Measurements from ENCODE around the gene DELE1.
"Not testable (repeated sequence)": the region's sequence is repeated elsewhere in the genome, so short reads cannot be mapped to it uniquely, and the experiment has no call there.

Gene DELE1

GRCh38 chr5:141910271-141910673 lies 13.4 kb upstream of the DELE1 start:
- no peak overlapping the region for H3K27ac ChIP-seq (ENCODE audit: insufficient read depth, low read depth, low read length, poor library complexity, severe bottlenecking)
- no peaks in the 10 kb centered on the region for H3K9me3 ChIP-seq (ENCODE audit: control insufficient read depth, low read length)
- WGBS, 2 experiments: 68 to 74% methylated on average over 2 of the region's 2 CpGs
- peaks cover 15% of the 10 kb centered on the region for H3K27me3 ChIP-seq (ENCODE audit: control insufficient read depth, insufficient read depth, low read length, poor library complexity, severe bottlenecking)
- no peaks in the 10 kb centered on the region for H3K36me3 ChIP-seq (ENCODE audit: control insufficient read depth, insufficient read depth, low read length)
- no peak overlapping the region for H3K4me3 ChIP-seq (ENCODE audit: insufficient read depth, low read depth, low read length)
- peaks cover 7% of the 10 kb centered on the region for H3K4me1 ChIP-seq (ENCODE audit: control insufficient read depth, insufficient read depth, low read length)

GRCh38 chr5:141913560-141914198 lies 10.0 kb upstream of the DELE1 start:
- H3K4me3 ChIP-seq (ENCODE audit: insufficient read depth, low read depth, low read length): peak overlapping the region; percentile 24
- H3K27me3 ChIP-seq (ENCODE audit: control insufficient read depth, insufficient read depth, low read length, poor library complexity, severe bottlenecking): peaks cover 15% of the 10 kb centered on the region
- WGBS, 2 experiments: 39% methylated on average over 14 to 16 of the region's 16 CpGs
- H3K36me3 ChIP-seq (ENCODE audit: control insufficient read depth, insufficient read depth, low read length): no peaks in the 10 kb centered on the region
- peaks cover 7% of the 10 kb centered on the region for H3K4me1 ChIP-seq (ENCODE audit: control insufficient read depth, insufficient read depth, low read length)
- no peaks in the 10 kb centered on the region for H3K9me3 ChIP-seq (ENCODE audit: control insufficient read depth, low read length)
- H3K27ac ChIP-seq (ENCODE audit: insufficient read depth, low read depth, low read length, poor library complexity, severe bottlenecking): no peak overlapping the region

GRCh38 chr5:141914199-141914743 lies 9.4 kb upstream of the DELE1 start:
- Histone ChIP-seq H3K36me3 (ENCODE audit: control insufficient read depth, insufficient read depth, low read length) (no peaks in the 10 kb centered on the region), H3K4me1 (ENCODE audit: control insufficient read depth, insufficient read depth, low read length) (peaks cover 7% of the 10 kb centered on the region), H3K9me3 (ENCODE audit: control insufficient read depth, low read length) (no peaks in the 10 kb centered on the region), H3K4me3 (ENCODE audit: insufficient read depth, low read depth, low read length) (peak overlapping the region; percentile 24), H3K27me3 (ENCODE audit: control insufficient read depth, insufficient read depth, low read length, poor library complexity, severe bottlenecking) (peaks cover 15% of the 10 kb centered on the region), H3K27ac (ENCODE audit: insufficient read depth, low read depth, low read length, poor library complexity, severe bottlenecking) (no peak overlapping the region)
- 13 to 14% methylated on average over 40 of the region's 40 CpGs for WGBS, 2 experiments

- Histone ChIP-seq H3K4me1 (ENCODE audit: control insufficient read depth, insufficient read depth, low read length) (peaks cover 7% of the 10 kb centered on the region), H3K27ac (ENCODE audit: insufficient read depth, low read depth, low read length, poor library complexity, severe bottlenecking) (no peak overlapping the region), H3K36me3 (ENCODE audit: control insufficient read depth, insufficient read depth, low read length) (no peaks in the 10 kb centered on the region), H3K4me3 (ENCODE audit: insufficient read depth, low read depth, low read length) (no peak overlapping the region), H3K9me3 (ENCODE audit: control insufficient read depth, low read length) (no peaks in the 10 kb centered on the region), H3K27me3 (ENCODE audit: control insufficient read depth, insufficient read depth, low read length, poor library complexity, severe bottlenecking) (peaks cover 15% of the 10 kb centered on the region)
- WGBS, 2 experiments: 92 to 94% methylated on average over 3 of the region's 3 CpGs
Observed at GRCh38 chr5:141914797-141915196, 8.9 kb upstream of the DELE1 start.

- peaks cover 7% of the 10 kb centered on the region for H3K4me1 ChIP-seq (ENCODE audit: control insufficient read depth, insufficient read depth, low read length)
- 51 to 60% methylated on average over 6 of the region's 6 CpGs for WGBS, 2 experiments
- no peak overlapping the region for H3K27ac ChIP-seq (ENCODE audit: insufficient read depth, low read depth, low read length, poor library complexity, severe bottlenecking)
Observed at GRCh38 chr5:141915881-141916336, 7.8 kb upstream of the DELE1 start.

GRCh38 chr5:141916522-141916921 lies 7.1 kb upstream of the DELE1 start:
- Histone ChIP-seq H3K36me3 (ENCODE audit: control insufficient read depth, insufficient read depth, low read length) (no peaks in the 10 kb centered on the region), H3K4me1 (ENCODE audit: control insufficient read depth, insufficient read depth, low read length) (peaks cover 7% of the 10 kb centered on the region), H3K4me3 (ENCODE audit: insufficient read depth, low read depth, low read length) (no peak overlapping the region), H3K27ac (ENCODE audit: insufficient read depth, low read depth, low read length, poor library complexity, severe bottlenecking) (no peak overlapping the region), H3K27me3 (ENCODE audit: control insufficient read depth, insufficient read depth, low read length, poor library complexity, severe bottlenecking) (peaks cover 15% of the 10 kb centered on the region), H3K9me3 (ENCODE audit: control insufficient read depth, low read length) (no peaks in the 10 kb centered on the region)
- 94 to 98% methylated on average over 2 of the region's 2 CpGs for WGBS, 2 experiments

More at GRCh38 chr5:141915881-141916336, 7.8 kb upstream of the DELE1 start:
- H3K9me3 ChIP-seq (ENCODE audit: control insufficient read depth, low read length): no peaks in the 10 kb centered on the region
- H3K27me3 ChIP-seq (ENCODE audit: control insufficient read depth, insufficient read depth, low read length, poor library complexity, severe bottlenecking): peaks cover 15% of the 10 kb centered on the region
- H3K4me3 ChIP-seq (ENCODE audit: insufficient read depth, low read depth, low read length): no peak overlapping the region
- H3K36me3 ChIP-seq (ENCODE audit: control insufficient read depth, insufficient read depth, low read length): no peaks in the 10 kb centered on the region

- 71 to 75% methylated on average over 5 of the region's 5 CpGs for WGBS, 2 experiments
- no peaks in the 10 kb centered on the region for H3K36me3 ChIP-seq (ENCODE audit: control insufficient read depth, insufficient read depth, low read length)
- peaks cover 7% of the 10 kb centered on the region for H3K4me1 ChIP-seq (ENCODE audit: control insufficient read depth, insufficient read depth, low read length)
- no peaks in the 10 kb centered on the region for H3K9me3 ChIP-seq (ENCODE audit: control insufficient read depth, low read length)
- no peak overlapping the region for H3K4me3 ChIP-seq (ENCODE audit: insufficient read depth, low read depth, low read length)
- H3K27ac ChIP-seq (ENCODE audit: insufficient read depth, low read depth, low read length, poor library complexity, severe bottlenecking): no peak overlapping the region
- peaks cover 14% of the 10 kb centered on the region for H3K27me3 ChIP-seq (ENCODE audit: control insufficient read depth, insufficient read depth, low read length, poor library complexity, severe bottlenecking)
Observed at GRCh38 chr5:141917760-141918159, 5.9 kb upstream of the DELE1 start.

- H3K27ac ChIP-seq (ENCODE audit: insufficient read depth, low read depth, low read length, poor library complexity, severe bottlenecking): no peak overlapping the region
- no peaks in the 10 kb centered on the region for H3K9me3 ChIP-seq (ENCODE audit: control insufficient read depth, low read length)
- WGBS, 2 experiments: 93 to 95% methylated on average over 8 of the region's 8 CpGs
- no peaks in the 10 kb centered on the region for H3K36me3 ChIP-seq (ENCODE audit: control insufficient read depth, insufficient read depth, low read length)
- H3K4me3 ChIP-seq (ENCODE audit: insufficient read depth, low read depth, low read length): no peak overlapping the region
- no peaks in the 10 kb centered on the region for H3K4me1 ChIP-seq (ENCODE audit: control insufficient read depth, insufficient read depth, low read length)
- no peaks in the 10 kb centered on the region for H3K27me3 ChIP-seq (ENCODE audit: control insufficient read depth, insufficient read depth, low read length, poor library complexity, severe bottlenecking)
Observed at GRCh38 chr5:141919218-141920119, 4.2 kb upstream of the DELE1 start.

- Histone ChIP-seq H3K9me3 (ENCODE audit: control insufficient read depth, low read length) (no peaks in the 10 kb centered on the region), H3K27ac (ENCODE audit: insufficient read depth, low read depth, low read length, poor library complexity, severe bottlenecking) (no peak overlapping the region), H3K4me3 (ENCODE audit: insufficient read depth, low read depth, low read length) (no peak overlapping the region), H3K36me3 (ENCODE audit: control insufficient read depth, insufficient read depth, low read length) (no peaks in the 10 kb centered on the region), H3K4me1 (ENCODE audit: control insufficient read depth, insufficient read depth, low read length) (no peaks in the 10 kb centered on the region), H3K27me3 (ENCODE audit: control insufficient read depth, insufficient read depth, low read length, poor library complexity, severe bottlenecking) (no peaks in the 10 kb centered on the region)
- 93% methylated on average over 2 of the region's 2 CpGs for WGBS, 2 experiments
Observed at GRCh38 chr5:141920771-141921170, 2.9 kb upstream of the DELE1 start.

GRCh38 chr5:141922827-141923447 lies 734 bp upstream of the DELE1 start:
- 70 to 71% methylated on average over 28 of the region's 28 CpGs for WGBS, 2 experiments
- H3K4me3 ChIP-seq (ENCODE audit: insufficient read depth, low read depth, low read length): peak overlapping the region; percentile 53
- H3K27me3 ChIP-seq (ENCODE audit: control insufficient read depth, insufficient read depth, low read length, poor library complexity, severe bottlenecking); H3K27ac ChIP-seq (ENCODE audit: insufficient read depth, low read depth, low read length, poor library complexity, severe bottlenecking); H3K9me3 ChIP-seq (ENCODE audit: control insufficient read depth, low read length); H3K4me1 ChIP-seq (ENCODE audit: control insufficient read depth, insufficient read depth, low read length): not testable (repeated sequence)
- H3K36me3 ChIP-seq (ENCODE audit: control insufficient read depth, insufficient read depth, low read length): peaks cover 16% of the 10 kb centered on the region
